IMR-90 (cell line): ENCODE results near the gene PRCD. TPM values are rescaled to one million over a fixed set of nuclear protein-coding genes. Genes with fewer than 3 reads are reported as not detected.
A peak's percentile ranks its signal among the peaks of the same experiment; 100 is the strongest.

ENCODE experiments used
- ATAC-seq: fragments of 200-7000 bp; cut with Tn5 transposase; 2 replicates; pipeline ENCODE4 v1.9.1; 2020; ENCODE audit warnings: low read depth, mild to moderate bottlenecking, moderate library complexity
- BruUV-seq: library from RNA; stranded (reverse); fragments of 400-500 nt; replicated peaks from 2 replicates; lab custom pipeline; 2021; lab: Mats Ljungman, UMichigan
- CTCF ChIA-PET: fragments of 300-600 bp; formaldehyde crosslinking; extraction: SDS; loops from one replicate; lab custom pipeline; 2021; ENCODE audit warnings: antibody characterized with exemption; lab: Yijun Ruan, JAX
- POLR2A ChIA-PET: fragments of 300-600 bp; sonication (Branson Sonifier 250); formaldehyde crosslinking; loops from one replicate; lab custom pipeline; 2022; ENCODE audit warnings: antibody characterized with exemption; ENCODE audit not compliant: unreplicated experiment; lab: Charles Lee
- DNase-seq: peaks from one replicate; pipeline ENCODE4 v3.0.0; 2013
- H2AFZ ChIP-seq: replicated peaks from 2 replicates; pipeline ENCODE3; 2013; ENCODE audit warnings: low read length, mild to moderate bottlenecking; ENCODE audit not compliant: poor library complexity
- H2AK5ac ChIP-seq: 2 replicates; pipeline ENCODE4 v1.6.1; 2013; ENCODE audit warnings: low read depth, low read length, inconsistent platforms
- H2AK9ac ChIP-seq: replicated peaks from 2 replicates; pipeline ENCODE3; 2013; ENCODE audit warnings: mild to moderate bottlenecking, low read depth, low read length, moderate library complexity; ENCODE audit not compliant: poor library complexity
- H2BK120ac ChIP-seq: 2 replicates; pipeline ENCODE4 v1.6.1; 2013; ENCODE audit warnings: low read depth, low read length, inconsistent platforms
- H2BK15ac ChIP-seq: 3 replicates; pipeline ENCODE4 v1.6.1; 2013; ENCODE audit warnings: low read depth, low read length, inconsistent platforms
- H2BK20ac ChIP-seq: 2 replicates; pipeline ENCODE4 v1.6.1; 2013; ENCODE audit warnings: low read depth, mild to moderate bottlenecking, inconsistent platforms, low read length, moderate library complexity
- H2BK5ac ChIP-seq: 2 replicates; pipeline ENCODE4 v1.6.1; 2013; ENCODE audit warnings: mild to moderate bottlenecking, low read depth, low read length, inconsistent platforms; ENCODE audit not compliant: poor library complexity, severe bottlenecking
- H3K14ac ChIP-seq: replicated peaks from 2 replicates; pipeline ENCODE4 v1.6.1; 2013; ENCODE audit warnings: low read depth, low read length, inconsistent platforms
- H3K18ac ChIP-seq: 2 replicates; pipeline ENCODE4 v1.6.1; 2013; ENCODE audit warnings: low read depth, low read length, control low read depth
- H3K23ac ChIP-seq: 2 replicates; pipeline ENCODE4 v1.6.1; 2013; ENCODE audit warnings: low read depth, low read length, inconsistent platforms
- H3K27ac ChIP-seq: 2 replicates; pipeline ENCODE4 v1.5.1; 2013; ENCODE audit warnings: mild to moderate bottlenecking, control low read depth, low read length; ENCODE audit not compliant: insufficient read depth
- H3K27me3 ChIP-seq: 2 replicates; pipeline ENCODE4 v1.6.1; 2013; ENCODE audit warnings: low read length; ENCODE audit not compliant: control insufficient read depth, insufficient read depth
- H3K36me3 ChIP-seq: 2 replicates; pipeline ENCODE4 v1.6.1; 2013; ENCODE audit warnings: low read length, mixed read lengths; ENCODE audit not compliant: control insufficient read depth, insufficient read depth
- H3K4ac ChIP-seq: 2 replicates; pipeline ENCODE4 v1.6.1; 2013; ENCODE audit warnings: low read depth, low read length, inconsistent platforms
- H3K4me1 ChIP-seq: 2 replicates; pipeline ENCODE4 v1.6.1; 2013; ENCODE audit warnings: low read length, mixed read lengths; ENCODE audit not compliant: control insufficient read depth, insufficient read depth
- H3K4me2 ChIP-seq: 2 replicates; pipeline ENCODE4 v1.6.1; 2013; ENCODE audit warnings: low read depth, mild to moderate bottlenecking, control low read depth, low read length, moderate library complexity
- H3K4me3 ChIP-seq: 2 replicates; pipeline ENCODE4 v1.5.1; 2013; ENCODE audit warnings: low read depth, mild to moderate bottlenecking, control low read depth, low read length, moderate library complexity; ENCODE audit not compliant: insufficient read depth
- H3K56ac ChIP-seq: 2 replicates; pipeline ENCODE4 v1.6.1; 2013; ENCODE audit warnings: low read length, inconsistent platforms; ENCODE audit not compliant: insufficient read depth; ENCODE audit errors: extremely low read depth
- H3K79me1 ChIP-seq, 2 experiments: 2 replicates each; pipeline ENCODE4 v1.6.1; 2013; ENCODE audit warnings: low read length in 2 of 2, inconsistent platforms in 1 of 2, low read depth in 1 of 2
- H3K9ac ChIP-seq: 2 replicates; pipeline ENCODE4 v1.6.1; 2013; ENCODE audit warnings: low read depth, low read length, control low read depth
- H3K9me1 ChIP-seq: 2 replicates; pipeline ENCODE4 v1.6.1; 2013; ENCODE audit warnings: low read length, inconsistent platforms; ENCODE audit not compliant: insufficient read depth
- H3K9me3 ChIP-seq: 2 replicates; pipeline ENCODE4 v1.6.1; 2013; ENCODE audit warnings: low read length; ENCODE audit not compliant: control insufficient read depth, insufficient read depth
- H4K20me1 ChIP-seq: 2 replicates; pipeline ENCODE4 v1.6.1; 2013; ENCODE audit warnings: low read length, inconsistent platforms; ENCODE audit not compliant: insufficient read depth
- H4K5ac ChIP-seq: 2 replicates; pipeline ENCODE4 v1.6.1; 2013; ENCODE audit warnings: mild to moderate bottlenecking, low read depth, low read length, control low read depth
- H4K8ac ChIP-seq, 2 experiments: 2 replicates each; pipeline ENCODE4 v1.6.1; 2013; ENCODE audit warnings: low read depth in 2 of 2, low read length in 2 of 2, control low read depth in 1 of 2, inconsistent platforms in 1 of 2
- H4K91ac ChIP-seq: 2 replicates; pipeline ENCODE4 v1.6.1; 2013; ENCODE audit warnings: low read depth, low read length, inconsistent platforms; ENCODE audit not compliant: insufficient read depth
- BHLHE40 ChIP-seq: fragments of 150-350 bp; IDR thresholded peaks from 2 replicates; pipeline ENCODE4 v1.6.1; 2016; ENCODE audit warnings: mild to moderate bottlenecking, low read depth, low read length
- CEBPB ChIP-seq: IDR thresholded peaks from 2 replicates; pipeline ENCODE4 v1.6.1; 2012; ENCODE audit warnings: low read depth, low read length, improper control_type of control experiment
- CHD1 ChIP-seq: IDR thresholded peaks from 2 replicates; pipeline ENCODE4 v1.6.1; 2012; ENCODE audit warnings: low read depth, low read length, improper control_type of control experiment
- FOS ChIP-seq: fragments of 150-350 bp; IDR thresholded peaks from 2 replicates; pipeline ENCODE4 v1.6.1; 2016; ENCODE audit warnings: low read depth, low read length
- MAFK ChIP-seq: IDR thresholded peaks from 2 replicates; pipeline ENCODE4 v1.6.1; 2012; ENCODE audit warnings: low read depth, low read length, improper control_type of control experiment
- MXI1 ChIP-seq: IDR thresholded peaks from 2 replicates; pipeline ENCODE4 v1.6.1; 2012; ENCODE audit warnings: low read depth, mild to moderate bottlenecking, low read length, moderate library complexity, borderline replicate concordance
- NFE2L2 ChIP-seq: fragments of 150-350 bp; IDR thresholded peaks from 2 replicates; pipeline ENCODE4 v1.6.1; 2016; ENCODE audit warnings: low read depth, mild to moderate bottlenecking, low read length
- RAD21 ChIP-seq: IDR thresholded peaks from 2 replicates; pipeline ENCODE4 v1.6.1; 2012; ENCODE audit warnings: low read length, improper control_type of control experiment
- RCOR1 ChIP-seq: IDR thresholded peaks from 2 replicates; pipeline ENCODE4 v1.6.1; 2012; ENCODE audit warnings: mild to moderate bottlenecking, low read length, improper control_type of control experiment; ENCODE audit not compliant: insufficient replicate concordance
- RFX5 ChIP-seq: IDR thresholded peaks from 2 replicates; pipeline ENCODE4 v1.8.0; 2012; ENCODE audit warnings: low read depth, mild to moderate bottlenecking, low read length, moderate library complexity
- SMC3 ChIP-seq: fragments of 150-350 bp; IDR thresholded peaks from 2 replicates; pipeline ENCODE4 v1.6.1; 2016; ENCODE audit warnings: low read depth, mild to moderate bottlenecking, antibody characterized with exemption, low read length, moderate library complexity
- WGBS, 2 experiments: methylation state at CpG; one replicate each; pipeline versions ENCODE4 v1.1.5 to v1.1.7; 2013; ENCODE audit warnings: missing lambda C conversion rate in 2 of 2; ENCODE audit not compliant: insufficient read length in 1 of 2; ENCODE audit errors: extremely low coverage in 2 of 2; 5-methylcytosine and 5-hydroxymethylcytosine counted together
- dilution Hi-C: fragments of 300-500 bp; cut with HindIII; formaldehyde crosslinking; loops from one replicate; pipeline ENCODE4 v1.14.3; 2018; ENCODE audit warnings: low sequenced_read_pairs; ENCODE audit not compliant: unreplicated experiment
- in situ Hi-C: fragments of 300-500 bp; cut with MboI; formaldehyde crosslinking; loops from 3 replicates; pipeline ENCODE4 v1.14.3; 2019; ENCODE audit warnings: low sequenced_read_pairs, inconsistent platforms, mixed read lengths
- intact Hi-C: fragments of 100-400 bp; cut with micrococcal nuclease; formaldehyde crosslinking; loops from 2 replicates; pipeline ENCODE4 v1.10.0; 2022
- polyA plus RNA-seq, 3 experiments: library from polyadenylated mRNA; depleted of rRNA; stranded (reverse); fragments of >200 nt; gene quantifications; 2 replicates each; pipeline ENCODE4 v1.2.3, GENCODE V29; 2012; ENCODE audit warnings: low replicate concordance in 1 of 3
- total RNA-seq: library from RNA; depleted of rRNA; stranded (reverse); fragments of >200 nt; gene quantifications from 2 replicates; pipeline ENCODE4 v1.2.3, GENCODE V29; 2012

PRCD gene
- total and polyA plus RNA-seq, 2 of the 4 experiments (the other 2 are of a cell fraction): 0.32 TPM; not detected in 1

- H3K14ac ChIP-seq: peak overlapping the region; percentile 42; the same call in 1 of the 2 replicates
- ChIA-PET CTCF (no interaction called here), POLR2A (no interaction called here)
- intact Hi-C loops (no loop called here), dilution Hi-C loops (no loop called here), in situ Hi-C loops (no loop called here)
- H2AK9ac ChIP-seq: peak overlapping the region; percentile 60
- H4K20me1 ChIP-seq: no peaks in the 10 kb centered on the region
- peaks cover 27% of the 10 kb centered on the region for H3K4me1 ChIP-seq
- ATAC-seq (no peak), DNase-seq (no peak)
- peak overlapping the region; percentile 46; the same call in 1 of the 2 replicates for H2BK120ac ChIP-seq
- no peak overlapping the region; the same call in 2 of the 3 replicates for H2BK15ac ChIP-seq
- H2BK20ac ChIP-seq: peak overlapping the region; percentile 18; the same call in 1 of the 2 replicates
- no peak overlapping the region; the same call in 1 of the 2 replicates for H4K91ac ChIP-seq
- WGBS, 2 experiments: 80% methylated on average over 2 of the region's 5 CpGs; no CpG with 5 or more reads in 1 of the 2 experiments
- peaks cover 4 to 30% of the 10 kb centered on the region in 2 experiments; a peak in 3 of 4 replicates for H3K79me1 ChIP-seq
- peak overlapping the region; percentile 3; the same call in 1 of the 2 replicates for H3K23ac ChIP-seq
- no peaks in the 10 kb centered on the region for H3K27me3 ChIP-seq
- H4K5ac ChIP-seq: peak overlapping the region; percentile 89; the same call in 1 of the 2 replicates
- H2BK5ac ChIP-seq: no peak overlapping the region
- H3K9ac ChIP-seq: no peak overlapping the region
- no peak overlapping the region for H3K4me3 ChIP-seq
- H3K4ac ChIP-seq: peak overlapping the region; percentile 54
- H4K8ac ChIP-seq: peak overlapping the region; percentile 46 to 77; a peak in 2 of 4 replicates
- no peak overlapping the region for H3K4me2 ChIP-seq
- H3K27ac ChIP-seq: no peak overlapping the region
- TF ChIP-seq NFE2L2 (no peak), RFX5 (no peak), SMC3 (no peak), CHD1 (no peak), RCOR1 (no peak), MXI1 (no peak), FOS (no peak), BHLHE40 (no peak), MAFK (no peak), RAD21 (no peak), CEBPB (no peak)
- no peak overlapping the region for H3K56ac ChIP-seq
- H2AK5ac ChIP-seq: peak overlapping the region; percentile 72; the same call in 1 of the 2 replicates
- peak overlapping the region; percentile 83; the same call in 1 of the 2 replicates for H3K18ac ChIP-seq
- BruUV-seq: no TSS peak
- H3K9me3 ChIP-seq: no peaks in the 10 kb centered on the region
- H3K9me1 ChIP-seq: peaks cover 16% of the 10 kb centered on the region
- H2AFZ ChIP-seq: peak overlapping the region; percentile 13
- H3K36me3 ChIP-seq: no peaks in the 10 kb centered on the region
These were observed 40.6 kb upstream of the PRCD start for GRCh38 chr17:76499267-76499667.
